Measurements from ENCODE around the gene TWF1. TPM values are rescaled to one million over a fixed set of nuclear protein-coding genes. Genes with fewer than 3 reads are reported as not detected.

Gene TWF1
- total RNA-seq, result 10 to 100 TPM; 25.1 to 28.0 TPM
- polyA plus RNA-seq (2013, experiment 1 of 2), result 50.2 TPM
- polyA plus RNA-seq (2013, experiment 2 of 2), result 48.9 TPM
- long read RNA-seq, experiment 1, transcript TWF1-201 (9 exons, 3,045 nt), result major isoform, 5 of 11 reads
- long read RNA-seq, experiment 1, partial matches to known transcripts, result 1 of 11 reads
- long read RNA-seq, experiment 1, other reads (novel, unspliced or antisense), result 5 of 11 reads
- long read RNA-seq, experiment 2, transcript TWF1-201 (9 exons, 3,045 nt), result major isoform, 36 of 45 reads
- long read RNA-seq, experiment 2, partial matches to known transcripts, result 6 of 45 reads
- long read RNA-seq, experiment 2, other reads (novel, unspliced or antisense), result 3 of 45 reads
- long read RNA-seq, experiment 3, transcript TWF1-201 (9 exons, 3,045 nt), result major isoform, 205 of 238 reads
- long read RNA-seq, experiment 3, partial matches to known transcripts, result 4 of 238 reads
- long read RNA-seq, experiment 3, other reads (novel, unspliced or antisense), result 24 of 238 reads
- long read RNA-seq, experiment 4, transcript TWF1-201 (9 exons, 3,045 nt), result major isoform, 16 of 22 reads
- long read RNA-seq, experiment 4, partial matches to known transcripts, result 1 of 22 reads
- long read RNA-seq, experiment 4, other reads (novel, unspliced or antisense), result 2 of 22 reads

GRCh38 chr12:43805860-43806736 lies at the start of gene TWF1:
TSS of gene TWF1 (minus strand) at chr12:43806317. CDS start at chr12:43806245, 72 bp downstream.
- WGBS, 2 experiments (ENCODE audit: insufficient coverage in 1 of 2, insufficient read length in 1 of 2), result 0 to 1% methylated on average over 57 to 89 of the region's 89 CpGs
- H3K9ac ChIP-seq (ENCODE audit: extremely low read depth, low read length, poor library complexity, severe bottlenecking), result peak within 1 kb of the TSS; percentile 90
- H3K36me3 Mint-ChIP-seq (ENCODE audit: low read depth), result peaks cover 9% of the 10 kb centered on the region

DNA sequence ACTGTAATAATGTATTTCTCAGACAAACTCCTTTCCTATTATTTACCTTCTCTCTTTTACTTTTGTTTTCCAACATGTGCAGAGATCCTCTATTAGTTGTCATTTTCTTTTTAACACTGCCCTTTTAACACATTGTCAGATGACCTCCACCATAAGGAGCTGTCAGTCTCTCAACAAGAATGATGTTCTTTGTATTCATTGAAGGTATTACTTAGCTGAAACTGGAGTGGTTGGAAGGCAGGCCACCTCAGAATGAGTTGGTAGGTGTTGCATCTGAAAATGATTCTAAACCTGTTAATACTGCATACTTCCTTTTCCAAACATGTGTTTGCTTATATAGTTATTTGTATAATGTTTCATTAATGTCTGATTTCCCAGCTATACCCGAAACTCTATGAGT lies 46.6 kb upstream of the TWF1 start:
- Histone ChIP-seq H3K27me3 (ENCODE audit: control insufficient read depth, insufficient read depth, low read length, poor library complexity, severe bottlenecking) (no peaks in the 10 kb centered on the region), H3K4me1 (ENCODE audit: control insufficient read depth, insufficient read depth, low read length) (no peaks in the 10 kb centered on the region), H3K9ac (ENCODE audit: extremely low read depth, low read length, poor library complexity, severe bottlenecking) (no peak overlapping the region), H3K27ac (ENCODE audit: low read depth, low read length) (no peak overlapping the region), H3K4me3 (ENCODE audit: low read length) (no peak overlapping the region), H3K36me3 (ENCODE audit: control insufficient read depth, insufficient read depth, low read length) (no peaks in the 10 kb centered on the region), H3K9me3 (ENCODE audit: control insufficient read depth, low read length) (no peaks in the 10 kb centered on the region)
- Mint-ChIP-seq H3K4me3 (no peak overlapping the region), H3K27me3 (ENCODE audit: insufficient read depth) (no peaks in the 10 kb centered on the region), H3K9me3 (peaks cover 10% of the 10 kb centered on the region), H3K27ac (no peak overlapping the region), H3K4me1 (peaks cover 4% of the 10 kb centered on the region), H3K36me3 (ENCODE audit: low read depth) (no peaks in the 10 kb centered on the region)
- no peak for DNase-seq
- 100% methylated on average over 1 of the region's 1 CpG for WGBS, 2 experiments (ENCODE audit: insufficient coverage in 1 of 2, insufficient read length in 1 of 2)
- TF ChIP-seq, protein P1, sequence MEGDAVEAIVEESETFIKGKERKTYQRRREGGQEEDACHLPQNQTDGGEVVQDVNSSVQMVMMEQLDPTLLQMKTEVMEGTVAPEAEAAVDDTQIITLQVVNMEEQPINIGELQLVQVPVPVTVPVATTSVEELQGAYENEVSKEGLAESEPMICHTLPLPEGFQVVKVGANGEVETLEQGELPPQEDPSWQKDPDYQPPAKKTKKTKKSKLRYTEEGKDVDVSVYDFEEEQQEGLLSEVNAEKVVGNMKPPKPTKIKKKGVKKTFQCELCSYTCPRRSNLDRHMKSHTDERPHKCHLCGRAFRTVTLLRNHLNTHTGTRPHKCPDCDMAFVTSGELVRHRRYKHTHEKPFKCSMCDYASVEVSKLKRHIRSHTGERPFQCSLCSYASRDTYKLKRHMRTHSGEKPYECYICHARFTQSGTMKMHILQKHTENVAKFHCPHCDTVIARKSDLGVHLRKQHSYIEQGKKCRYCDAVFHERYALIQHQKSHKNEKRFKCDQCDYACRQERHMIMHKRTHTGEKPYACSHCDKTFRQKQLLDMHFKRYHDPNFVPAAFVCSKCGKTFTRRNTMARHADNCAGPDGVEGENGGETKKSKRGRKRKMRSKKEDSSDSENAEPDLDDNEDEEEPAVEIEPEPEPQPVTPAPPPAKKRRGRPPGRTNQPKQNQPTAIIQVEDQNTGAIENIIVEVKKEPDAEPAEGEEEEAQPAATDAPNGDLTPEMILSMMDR (conservative IDR thresholded peaks at IDR 0.05), result no peak

More at GRCh38 chr12:43805860-43806736, at the start of gene TWF1:
- no peaks in the 10 kb centered on the region for H3K27me3 ChIP-seq (ENCODE audit: control insufficient read depth, insufficient read depth, low read length, poor library complexity, severe bottlenecking)
- no peaks in the 10 kb centered on the region for H3K9me3 ChIP-seq (ENCODE audit: control insufficient read depth, low read length)
- no peaks in the 10 kb centered on the region for H3K9me3 Mint-ChIP-seq
- peak within 1 kb of the TSS; percentile 99 for H3K27ac Mint-ChIP-seq
- peak within 1 kb of the TSS; percentile 90 for H3K4me3 Mint-ChIP-seq
- peak within 1 kb of the TSS; percentile 93 for H3K27ac ChIP-seq (ENCODE audit: low read depth, low read length)
- TF ChIP-seq, protein P1 (conservative IDR thresholded peaks at IDR 0.05), result peak; percentile 65
- H3K4me3 ChIP-seq (ENCODE audit: low read length), result peak within 1 kb of the TSS; percentile 99
- H3K4me1 ChIP-seq (ENCODE audit: control insufficient read depth, insufficient read depth, low read length), result peaks cover 4% of the 10 kb centered on the region
- H3K4me1 Mint-ChIP-seq, result peaks cover 5% of the 10 kb centered on the region
- H3K27me3 Mint-ChIP-seq (ENCODE audit: insufficient read depth), result peaks cover 9% of the 10 kb centered on the region
- peak; percentile 97 for DNase-seq
- H3K36me3 ChIP-seq (ENCODE audit: control insufficient read depth, insufficient read depth, low read length), result peaks cover 29% of the 10 kb centered on the region

- WGBS, 2 experiments (ENCODE audit: insufficient coverage in 1 of 2, insufficient read length in 1 of 2), result 95% methylated on average over 3 of the region's 3 CpGs; no CpG with 5 or more reads in 1 of the 2 experiments
- Histone ChIP-seq H3K36me3 (ENCODE audit: control insufficient read depth, insufficient read depth, low read length) (no peaks in the 10 kb centered on the region), H3K27ac (ENCODE audit: low read depth, low read length) (no peak overlapping the region), H3K4me3 (ENCODE audit: low read length) (no peak overlapping the region), H3K9ac (ENCODE audit: extremely low read depth, low read length, poor library complexity, severe bottlenecking) (no peak overlapping the region), H3K9me3 (ENCODE audit: control insufficient read depth, low read length) (no peaks in the 10 kb centered on the region), H3K4me1 (ENCODE audit: control insufficient read depth, insufficient read depth, low read length) (no peaks in the 10 kb centered on the region), H3K27me3 (ENCODE audit: control insufficient read depth, insufficient read depth, low read length, poor library complexity, severe bottlenecking) (no peaks in the 10 kb centered on the region)
- H3K27ac Mint-ChIP-seq, result no peak overlapping the region
- TF ChIP-seq, protein P1 (conservative IDR thresholded peaks at IDR 0.05), result no peak
- DNase-seq, result no peak
- H3K9me3 Mint-ChIP-seq, result peaks cover 20% of the 10 kb centered on the region
- no peaks in the 10 kb centered on the region for H3K4me1 Mint-ChIP-seq
- no peaks in the 10 kb centered on the region for H3K27me3 Mint-ChIP-seq (ENCODE audit: insufficient read depth)
- H3K4me3 Mint-ChIP-seq, result no peak overlapping the region
- H3K36me3 Mint-ChIP-seq (ENCODE audit: low read depth), result peaks cover 2% of the 10 kb centered on the region
Measured at GRCh38 chr12:43848786-43849185, 42.7 kb upstream of the TWF1 start.
